ENCODE measurements around the gene SPEN.
A peak's percentile ranks its signal among the peaks of the same experiment; 100 is the strongest.
"Not testable (repeated sequence)": the region's sequence is repeated elsewhere in the genome, so short reads cannot be mapped to it uniquely, and the experiment has no call there.

The SPEN gene

DNA sequence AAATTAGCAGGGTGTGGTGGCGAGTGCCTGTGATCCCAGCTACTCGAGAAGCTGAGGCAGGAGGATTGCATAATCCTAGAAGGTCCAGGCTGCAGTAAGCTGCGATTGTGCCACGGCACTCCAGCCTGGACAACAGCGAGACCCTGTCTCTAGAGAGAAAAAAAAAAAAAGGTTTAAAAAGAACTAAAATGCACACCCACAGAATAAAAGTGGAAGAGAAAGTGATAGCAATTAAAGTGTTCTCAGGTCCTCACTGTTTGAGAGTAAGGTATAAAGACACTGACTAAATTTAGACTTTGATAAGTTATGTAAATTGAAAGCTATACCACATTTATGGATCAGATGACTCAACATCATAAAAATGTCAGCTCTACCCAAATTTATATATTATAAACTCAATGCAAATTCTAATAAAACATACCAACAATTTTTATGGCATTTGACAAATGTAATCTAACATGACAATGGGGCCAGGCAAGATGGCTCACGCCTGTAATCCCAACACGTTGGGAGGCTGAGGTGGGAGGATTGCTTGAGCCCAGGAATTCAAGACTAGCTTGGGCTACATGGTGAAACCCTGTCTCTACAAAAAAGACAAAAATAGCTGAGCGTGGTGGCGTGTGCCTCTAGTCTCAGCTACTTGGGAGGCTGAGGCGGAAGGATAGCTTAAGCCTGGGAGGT is 116.6 kb downstream of the SPEN start:
- no peak for DNase-seq

- no peak for DNase-seq
These were observed 117.8 kb downstream of the SPEN start for GRCh38 chr1:15965228-15965767.

- no peak for DNase-seq
These were observed 118.8 kb downstream of the SPEN start for GRCh38 chr1:15966081-15966955.

GRCh38 chr1:15966956-15967344 is 119.4 kb downstream of the SPEN start:
- DNase-seq = no peak

DNA sequence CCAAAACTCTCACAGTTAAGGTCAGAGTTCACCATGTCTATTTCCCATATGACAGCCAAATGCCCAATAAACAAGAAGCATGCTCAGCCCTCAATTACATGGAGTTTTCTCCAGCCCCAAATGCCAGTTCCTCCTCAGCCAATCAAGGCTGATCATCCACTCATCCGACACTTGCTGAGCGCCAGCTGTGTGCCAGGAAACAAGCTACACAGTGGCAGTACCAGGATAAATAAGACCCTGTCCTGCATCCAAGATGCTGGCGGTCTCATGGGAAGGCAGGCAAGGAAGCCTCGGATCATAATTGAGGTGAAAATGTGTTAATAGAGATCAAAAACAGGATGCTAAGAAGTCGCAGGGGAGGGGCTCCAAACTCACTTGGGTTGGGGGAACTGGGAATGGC is 120.7 kb downstream of the SPEN start:
- no peak for DNase-seq

DNA sequence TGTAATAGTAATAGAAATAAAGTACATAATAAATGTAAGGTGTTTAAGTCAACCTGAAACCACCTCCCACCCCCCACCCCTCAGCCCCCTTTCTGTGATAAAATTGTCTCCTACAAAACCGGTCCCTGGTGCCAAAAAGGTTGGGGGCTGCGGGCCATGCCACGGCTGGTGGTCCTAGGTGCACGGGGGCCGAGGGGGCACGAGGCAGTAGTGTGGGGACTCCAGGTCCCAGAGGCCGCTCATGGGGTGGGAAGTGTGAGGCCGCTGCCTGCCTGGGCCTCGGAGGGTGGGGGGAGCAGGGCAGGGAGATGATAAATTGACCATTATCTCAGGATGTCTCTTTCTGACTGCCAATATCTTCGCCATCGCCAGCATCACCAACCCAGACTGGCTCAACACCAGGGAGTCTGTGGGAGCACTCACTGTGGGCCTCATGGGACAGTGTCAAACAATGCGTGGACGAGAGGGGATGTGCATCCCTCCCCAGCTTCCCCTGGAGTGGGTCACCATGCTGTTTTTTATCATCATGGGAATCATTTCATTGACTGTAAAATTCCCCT is 121.9 kb downstream of the SPEN start:
- no peak for DNase-seq

GRCh38 chr1:15970911-15971310 is 123.4 kb downstream of the SPEN start:
- DNase-seq = no peak

GRCh38 chr1:15972409-15972808 is 124.9 kb downstream of the SPEN start:
- DNase-seq = no peak

DNA sequence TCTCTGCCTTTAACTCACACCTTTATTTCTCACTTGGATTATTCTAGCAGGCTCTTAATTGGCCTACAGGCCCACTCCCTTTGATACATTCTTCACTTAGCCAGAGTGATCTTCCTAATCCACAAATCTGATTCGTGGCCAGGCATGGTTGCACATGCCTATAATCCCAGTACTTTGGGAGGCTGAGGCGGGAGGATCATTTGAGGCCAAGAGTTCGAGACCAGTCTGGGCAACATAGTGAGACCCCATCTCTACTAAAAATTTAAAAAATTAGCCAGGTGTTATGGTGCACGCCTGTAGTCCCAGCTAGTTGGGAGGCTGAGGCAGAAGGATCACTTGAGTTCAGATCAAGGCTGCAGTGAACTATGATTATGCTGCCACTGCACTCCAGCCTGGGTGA is 126.3 kb downstream of the SPEN start:
- no peak for DNase-seq

DNA sequence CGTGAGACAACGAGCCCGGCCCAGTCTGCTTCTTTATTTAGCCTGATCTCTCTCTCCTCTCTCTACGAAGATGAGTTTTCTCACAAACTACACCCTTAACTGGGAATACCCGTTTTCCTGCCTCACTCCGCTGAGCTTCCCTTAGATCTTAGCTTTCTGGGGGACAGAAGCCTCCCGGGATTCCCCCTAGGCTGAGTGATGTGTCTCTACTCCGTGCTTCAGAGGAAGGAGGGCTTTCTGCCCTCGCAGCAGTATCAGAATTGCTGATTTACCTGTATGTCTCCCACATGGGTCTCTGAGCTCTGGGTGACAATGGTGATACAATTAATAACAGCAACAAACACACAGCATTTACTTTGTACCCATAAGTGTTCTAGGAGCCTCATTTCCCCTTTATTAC is 127.3 kb downstream of the SPEN start:
- no peak for DNase-seq

GRCh38 chr1:15975358-15975804 is 127.9 kb downstream of the SPEN start:
- peak; percentile 65 for DNase-seq

DNA sequence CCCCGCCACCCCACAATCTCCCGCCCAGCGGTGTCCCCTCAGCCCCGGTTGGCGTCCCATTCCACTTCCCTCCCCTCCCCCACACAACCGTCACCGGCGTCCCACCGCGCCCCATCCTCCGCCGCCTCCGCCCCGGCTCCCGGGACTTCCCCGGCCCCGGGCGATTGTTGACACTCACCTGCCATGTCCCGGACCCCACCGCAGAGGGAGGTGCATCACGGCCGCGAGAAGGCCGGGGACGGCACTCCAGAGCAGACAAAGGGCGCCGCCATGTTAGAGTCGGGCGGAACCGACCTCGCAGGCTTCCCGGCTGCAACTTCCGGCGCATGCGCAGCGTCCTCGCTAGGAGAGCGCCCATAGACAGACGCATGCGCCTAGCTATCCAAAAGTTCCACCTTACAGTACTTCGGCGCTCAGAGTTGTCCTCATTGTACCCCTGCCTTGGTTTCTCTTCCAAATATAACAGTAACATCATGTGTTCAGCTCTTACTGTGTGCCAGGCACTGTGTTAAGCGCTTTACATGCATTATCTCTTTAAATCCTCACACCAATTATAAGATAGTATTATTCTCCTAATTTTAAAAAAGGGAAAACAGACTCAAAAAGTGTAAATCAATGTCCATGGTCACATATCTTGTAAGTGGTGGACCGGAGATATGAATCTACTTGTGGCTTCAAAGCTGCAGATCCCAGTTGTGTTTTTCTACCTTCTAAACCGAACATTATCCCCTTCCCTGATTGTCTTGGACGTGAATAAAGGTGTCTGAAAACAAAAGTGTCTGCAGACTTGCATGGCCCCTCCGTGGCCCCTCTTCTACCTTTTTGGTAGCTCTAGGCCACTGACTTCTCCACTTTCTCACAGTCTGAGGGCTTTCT is 128.5 kb downstream of the SPEN start, which contains the start of gene ZBTB17:
Gene ZBTB17 (minus strand): TSS at position 297 of the 876 bp plus-strand sequence. CDS start 27,606 bp downstream, outside the sequence.
- DNase-seq = peak; percentile 96

DNA sequence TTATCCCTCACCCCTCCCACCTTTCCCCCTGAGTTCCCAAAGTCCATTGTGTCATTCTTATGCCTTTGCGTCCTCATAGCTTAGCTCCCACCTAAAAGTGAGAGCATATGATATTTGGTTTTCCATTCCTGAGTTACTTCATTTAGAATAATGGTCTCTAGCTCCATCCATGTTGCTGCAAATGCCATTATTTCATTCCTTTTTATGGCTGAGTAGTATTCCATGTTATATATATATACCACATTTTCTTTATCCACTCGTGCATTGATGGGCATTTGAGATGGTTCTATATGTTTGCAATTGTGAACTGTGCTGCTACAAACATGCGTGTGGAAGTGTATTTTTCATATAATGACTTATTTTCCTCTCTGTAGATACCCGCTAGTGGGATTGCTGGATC is 130.4 kb downstream of the SPEN start:
- DNase-seq = not testable (repeated sequence)

DNA sequence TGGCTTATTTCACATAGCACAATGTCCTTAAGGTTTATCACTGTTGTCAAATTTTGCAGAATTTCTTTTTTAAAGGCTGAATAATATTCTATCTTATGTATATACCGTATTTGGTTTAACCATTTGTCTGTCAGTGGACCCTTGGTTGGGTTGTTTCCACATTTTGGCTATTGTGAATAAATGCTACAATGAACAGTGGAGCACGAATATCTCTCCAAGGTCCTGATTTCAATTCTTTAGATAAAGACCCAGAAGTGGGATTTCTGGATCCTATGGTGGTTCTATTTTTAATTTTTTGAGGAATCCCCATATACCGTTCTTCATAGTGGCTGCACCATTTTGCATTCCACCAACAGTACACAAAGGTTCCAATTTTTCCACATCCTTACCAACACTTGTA is 134.2 kb downstream of the SPEN start:
- DNase-seq = no peak

GRCh38 chr1:15983275-15983674 is 135.8 kb downstream of the SPEN start:
- no peak for DNase-seq

DNA sequence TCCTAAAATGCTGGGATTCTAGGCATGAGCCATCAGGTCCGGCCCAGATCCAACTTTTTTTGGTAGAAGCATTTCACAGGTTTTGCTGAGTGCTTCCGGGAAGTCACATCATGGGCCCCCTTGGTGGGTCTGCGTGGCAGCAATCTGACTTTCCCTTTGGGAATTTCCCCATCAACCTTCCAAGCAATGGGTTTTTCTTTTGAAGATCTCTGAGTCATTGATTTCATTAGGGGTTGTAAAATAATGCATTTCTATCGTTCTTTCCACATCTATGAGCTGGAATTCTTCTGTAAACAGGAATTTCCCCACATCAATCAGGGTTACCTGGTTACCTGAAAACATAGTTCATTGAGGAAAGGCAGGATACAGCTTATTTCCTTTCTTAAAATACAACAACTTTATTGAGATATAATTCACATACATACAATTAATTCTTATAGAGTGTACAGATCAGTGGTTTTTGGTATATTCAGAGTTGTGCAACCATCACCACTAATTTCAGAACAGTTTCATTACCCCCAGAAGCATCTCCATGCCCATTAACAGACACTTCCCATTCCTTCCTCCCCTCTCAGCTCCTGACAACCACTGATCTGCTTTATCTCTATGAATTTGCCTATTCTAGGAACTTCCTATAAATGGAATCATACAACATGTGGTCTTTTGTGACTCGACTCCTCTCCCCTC is 138.2 kb downstream of the SPEN start:
- no peak for DNase-seq

DNA sequence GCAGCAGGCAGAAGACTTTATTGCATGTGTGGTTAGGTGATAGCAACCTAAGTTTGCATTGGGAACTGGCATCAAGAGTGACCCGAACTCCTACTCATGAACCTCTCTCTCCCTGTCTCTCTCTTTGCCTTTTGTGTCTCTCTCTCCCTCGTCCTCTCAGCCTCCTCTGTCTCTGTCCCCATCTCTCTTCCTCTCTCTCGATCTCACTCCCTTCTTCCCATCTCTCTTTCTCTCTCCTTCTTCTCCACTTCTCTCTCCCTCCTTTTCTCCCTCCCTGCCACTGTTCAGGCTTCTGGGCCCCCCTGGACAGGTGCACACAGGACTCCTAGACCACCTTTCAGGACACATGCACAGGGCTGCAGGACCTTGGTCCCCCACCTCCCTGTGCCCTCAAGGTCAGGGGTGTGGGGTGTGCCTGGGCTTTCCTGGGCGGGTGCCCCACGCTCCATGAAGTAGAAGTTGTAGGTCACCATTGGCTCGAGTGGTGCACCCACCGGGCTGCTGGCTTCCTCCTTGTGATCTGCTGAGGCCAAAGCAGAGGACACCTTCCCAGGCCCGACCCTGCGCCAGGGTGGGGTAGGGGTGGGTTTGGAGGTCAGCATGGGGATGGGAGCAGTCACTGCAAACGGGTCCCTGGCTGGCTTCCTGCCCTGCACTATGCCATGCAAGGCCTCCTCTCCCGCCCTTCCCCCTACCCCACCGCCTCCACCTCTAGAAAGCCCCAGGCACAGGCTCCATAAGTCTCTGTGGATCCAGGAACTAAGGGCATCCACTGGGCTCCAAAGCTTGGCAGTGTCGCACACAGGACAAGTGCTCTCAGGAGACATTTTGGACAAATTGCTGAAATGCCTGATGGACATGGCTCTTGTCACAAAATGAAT is 141.6 kb downstream of the SPEN start:
- DNase-seq = no peak

- DNase-seq = no peak
These were observed 142.3 kb downstream of the SPEN start for GRCh38 chr1:15989776-15990175.

All from retina (tissue), 1 donor.